GM06990 (cell line): ENCODE measurements around the gene SEMA4F.

Experiments used
- DNase-seq: peaks from one replicate; pipeline ENCODE4 v3.0.0-alpha.2; 2011; ENCODE audit not compliant: insufficient read length; ENCODE audit errors: extremely low read depth
- H3K27me3 ChIP-seq: replicated peaks from 2 replicates; pipeline ENCODE4 v1.6.0; 2011; ENCODE audit warnings: low read length; ENCODE audit not compliant: control insufficient read depth, insufficient read depth
- H3K36me3 ChIP-seq: 2 replicates; pipeline ENCODE4 v1.5.1; 2011; ENCODE audit warnings: low read length; ENCODE audit not compliant: control insufficient read depth, insufficient read depth
- H3K4me3 ChIP-seq: replicated peaks from 2 replicates; pipeline ENCODE4 v1.5.1; 2011; ENCODE audit warnings: low read depth, mild to moderate bottlenecking, control low read depth, low read length
- TF ChIP-seq, protein P1 (sequence below): IDR thresholded peaks from 2 replicates; pipeline ENCODE4 v1.5.1; 2011; ENCODE audit warnings: low read length, control low read depth, mild to moderate bottlenecking, inconsistent platforms; ENCODE audit not compliant: insufficient read depth, poor library complexity, severe bottlenecking

SEMA4F gene

DNA sequence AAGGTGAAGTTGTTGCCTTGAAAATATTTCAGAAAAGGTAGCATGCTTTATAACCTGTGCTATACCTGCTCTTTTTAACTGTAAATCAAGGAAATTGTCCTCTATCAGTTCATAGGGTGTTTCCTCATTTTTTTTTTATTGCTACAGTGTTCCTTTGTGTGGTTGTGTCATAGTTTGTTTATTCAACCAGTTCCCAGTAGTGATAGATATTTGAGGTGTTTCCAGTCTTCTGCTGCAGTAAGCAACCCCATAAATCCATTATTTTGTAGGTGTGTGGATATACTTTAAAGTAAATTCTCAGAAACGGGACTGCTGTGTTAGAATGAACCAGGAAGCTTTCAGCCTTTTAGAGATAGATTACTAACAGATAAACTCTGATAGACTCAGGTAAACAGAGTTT is 39.6 kb downstream of the SEMA4F start:
- no peak for DNase-seq
- Histone ChIP-seq H3K27me3 (no peaks in the 10 kb centered on the region), H3K36me3 (no peaks in the 10 kb centered on the region), H3K4me3 (no peak overlapping the region)
- TF ChIP-seq, protein P1, sequence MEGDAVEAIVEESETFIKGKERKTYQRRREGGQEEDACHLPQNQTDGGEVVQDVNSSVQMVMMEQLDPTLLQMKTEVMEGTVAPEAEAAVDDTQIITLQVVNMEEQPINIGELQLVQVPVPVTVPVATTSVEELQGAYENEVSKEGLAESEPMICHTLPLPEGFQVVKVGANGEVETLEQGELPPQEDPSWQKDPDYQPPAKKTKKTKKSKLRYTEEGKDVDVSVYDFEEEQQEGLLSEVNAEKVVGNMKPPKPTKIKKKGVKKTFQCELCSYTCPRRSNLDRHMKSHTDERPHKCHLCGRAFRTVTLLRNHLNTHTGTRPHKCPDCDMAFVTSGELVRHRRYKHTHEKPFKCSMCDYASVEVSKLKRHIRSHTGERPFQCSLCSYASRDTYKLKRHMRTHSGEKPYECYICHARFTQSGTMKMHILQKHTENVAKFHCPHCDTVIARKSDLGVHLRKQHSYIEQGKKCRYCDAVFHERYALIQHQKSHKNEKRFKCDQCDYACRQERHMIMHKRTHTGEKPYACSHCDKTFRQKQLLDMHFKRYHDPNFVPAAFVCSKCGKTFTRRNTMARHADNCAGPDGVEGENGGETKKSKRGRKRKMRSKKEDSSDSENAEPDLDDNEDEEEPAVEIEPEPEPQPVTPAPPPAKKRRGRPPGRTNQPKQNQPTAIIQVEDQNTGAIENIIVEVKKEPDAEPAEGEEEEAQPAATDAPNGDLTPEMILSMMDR, result no peak

DNA sequence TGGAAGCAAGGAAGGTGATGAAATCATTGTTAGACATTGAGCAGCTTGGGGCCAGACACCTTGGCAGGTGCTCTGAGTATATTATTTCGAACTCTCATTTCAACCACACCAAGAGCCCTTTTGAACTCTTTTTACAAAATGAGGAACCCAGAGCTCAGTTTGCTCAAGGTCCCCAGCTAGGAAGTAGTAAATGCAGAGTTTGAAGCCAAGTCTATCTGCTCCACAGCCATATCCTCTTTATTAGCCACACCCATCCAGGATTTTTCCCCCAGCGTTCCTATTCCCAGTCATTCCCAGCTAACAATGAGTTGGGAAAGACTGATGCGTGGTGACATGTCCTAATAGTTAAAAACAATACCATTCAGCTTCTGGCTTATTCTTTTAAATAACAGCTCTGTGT is 40.2 kb downstream of the SEMA4F start:
- H3K27me3 ChIP-seq, result no peaks in the 10 kb centered on the region
- no peak for DNase-seq
- H3K36me3 ChIP-seq, result no peaks in the 10 kb centered on the region
- TF ChIP-seq, protein P1, result no peak
- H3K4me3 ChIP-seq, result no peak overlapping the region

DNA sequence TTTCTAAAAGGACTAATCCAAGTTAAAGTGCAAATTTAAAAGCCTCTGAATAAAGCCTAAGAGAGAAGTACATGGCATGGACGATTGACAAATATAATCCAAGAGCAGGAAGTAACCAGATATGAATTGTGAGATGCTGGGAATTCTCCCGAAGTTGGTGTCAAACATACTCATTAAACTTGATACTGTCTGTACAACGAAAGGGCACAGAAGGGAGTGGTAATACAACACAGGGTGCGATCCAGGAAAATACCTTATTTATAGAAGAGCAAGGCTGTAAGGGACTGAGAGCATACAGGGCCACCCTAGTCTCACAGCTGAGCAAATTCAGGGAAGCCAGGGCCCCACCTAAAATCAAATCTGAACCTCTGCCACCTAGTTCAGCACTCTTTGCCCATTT is 41.6 kb downstream of the SEMA4F start:
- Histone ChIP-seq H3K27me3 (no peaks in the 10 kb centered on the region), H3K4me3 (no peak overlapping the region), H3K36me3 (no peaks in the 10 kb centered on the region)
- TF ChIP-seq, protein P1, result no peak
- no peak for DNase-seq

DNA sequence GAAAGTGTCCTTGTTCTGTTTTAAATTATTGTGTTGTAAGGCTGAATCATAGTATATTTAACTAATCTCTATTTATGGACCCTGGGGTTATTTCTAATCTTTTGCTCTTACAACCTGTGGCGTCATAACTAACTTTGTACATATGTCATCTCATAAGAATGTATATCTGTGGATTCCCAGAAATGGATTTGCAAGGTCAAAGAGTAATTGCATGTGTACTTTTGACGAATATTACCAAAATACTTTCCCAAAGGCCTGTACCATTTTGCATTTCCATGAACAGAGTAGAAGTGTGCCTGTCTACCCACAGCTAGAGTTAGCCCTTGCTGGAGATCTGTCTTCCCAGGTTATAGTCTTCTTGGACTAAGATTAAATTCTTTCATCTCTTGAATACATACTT is 42.8 kb downstream of the SEMA4F start:
- Histone ChIP-seq H3K27me3 (no peaks in the 10 kb centered on the region; the same call in 1 of the 2 replicates), H3K36me3 (no peaks in the 10 kb centered on the region), H3K4me3 (no peak overlapping the region)
- TF ChIP-seq, protein P1, result no peak
- DNase-seq, result no peak

DNA sequence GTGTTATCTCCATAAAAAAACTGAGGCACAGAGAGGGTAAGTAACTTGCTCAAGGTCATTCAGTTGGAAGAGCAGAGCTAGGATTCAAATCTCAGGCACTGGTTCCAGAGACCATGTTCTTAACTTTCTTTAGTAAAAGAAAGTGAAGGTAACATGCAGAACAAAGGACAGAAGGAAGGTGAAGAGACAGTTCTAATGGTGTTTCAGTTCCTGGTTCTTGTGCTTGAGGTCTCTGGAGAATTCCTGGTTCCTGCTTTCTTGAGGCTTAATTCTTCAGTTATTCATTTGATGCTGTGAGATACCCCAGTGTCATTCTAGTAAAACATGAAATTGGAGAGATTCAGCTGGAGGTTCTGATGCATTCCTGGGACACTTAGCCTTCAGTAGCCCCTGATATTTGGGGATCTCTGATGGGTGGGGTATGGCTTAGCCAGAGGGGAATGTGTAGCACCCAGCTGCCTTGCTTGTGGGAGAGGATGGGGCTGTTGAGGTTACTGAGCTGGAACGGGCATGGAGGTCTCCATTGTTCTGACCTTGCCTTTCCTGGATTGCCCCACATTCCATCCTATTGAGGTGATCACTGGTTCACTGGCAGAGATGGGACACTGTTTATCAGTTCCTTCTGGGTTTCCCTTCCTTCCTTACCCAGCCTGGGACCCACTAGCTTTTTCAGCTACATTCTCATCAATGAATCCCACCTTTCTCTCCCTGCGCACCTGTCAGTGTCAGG is 46.8 kb downstream of the SEMA4F start:
- Histone ChIP-seq H3K27me3 (no peaks in the 10 kb centered on the region; the same call in 1 of the 2 replicates), H3K4me3 (no peak overlapping the region), H3K36me3 (no peaks in the 10 kb centered on the region)
- TF ChIP-seq, protein P1, result no peak
- DNase-seq, result no peak
